Measurements from ENCODE around the gene ASCC3. TPM values are rescaled to one million over a fixed set of nuclear protein-coding genes. Genes with fewer than 3 reads are reported as not detected.

The ASCC3 gene
- total and polyA plus RNA-seq, 12 donors: 3.9 to 22.9 (median 16.1) TPM

- 52 to 70% methylated on average over 2 of the region's 2 CpGs for whole genome bisulfite sequencing, 2 donors
- ATAC-seq: peak in 2 of 8 donors; percentile 26 to 31
- intact Hi-C loops (cut with DNase I): no loop called here
Observed at GRCh38 chr6:100685747-100686146, 195.4 kb downstream of the ASCC3 start.

GRCh38 chr6:100680163-100680562 is 201.0 kb downstream of the ASCC3 start:
- TF ChIP-seq CTCF (IDR thresholded peaks at IDR 0.05): no peak
- 67 to 84% methylated on average over 1 of the region's 1 CpG for WGBS, 2 donors

More at GRCh38 chr6:100685747-100686146, 195.4 kb downstream of the ASCC3 start:
- Histone ChIP-seq H3K4me1 (no peaks in the 10 kb centered on the region), H3K36me3 (peaks cover 0 to 4% (median 0%) of the 10 kb centered on the region in 9 donors), H3K27me3 (no peaks in the 10 kb centered on the region), H3K9me3 (peaks cover 0 to 4% (median 0%) of the 10 kb centered on the region in 11 donors), H3K27ac (no peak overlapping the region), H3K4me3 (no peak overlapping the region)
- DNase-seq: no peak
- no peak for TF ChIP-seq CTCF (IDR thresholded peaks at IDR 0.05)

GRCh38 chr6:100678027-100678426 is 203.1 kb downstream of the ASCC3 start:
- no peak for DNase-seq
- H3K36me3 ChIP-seq: peaks cover 0 to 16% (median 0%) of the 10 kb centered on the region in 9 donors
- no peaks in the 10 kb centered on the region for H3K27me3 ChIP-seq
- intact Hi-C loops (cut with DNase I): no loop called here
- ATAC-seq: no peak
- WGBS, 2 donors: 76 to 84% methylated on average over 1 of the region's 1 CpG
- no peaks in the 10 kb centered on the region for H3K9me3 ChIP-seq
- H3K4me3 ChIP-seq: no peak overlapping the region
- TF ChIP-seq CTCF (IDR thresholded peaks at IDR 0.05): peak in 4 of 9 donors; percentile 4 to 31 (median 22)
- H3K27ac ChIP-seq: no peak overlapping the region
- no peaks in the 10 kb centered on the region for H3K4me1 ChIP-seq

More at GRCh38 chr6:100680163-100680562, 201.0 kb downstream of the ASCC3 start:
- Histone ChIP-seq H3K9me3 (no peaks in the 10 kb centered on the region), H3K4me3 (no peak overlapping the region), H3K36me3 (peaks cover 0 to 16% (median 0%) of the 10 kb centered on the region in 9 donors), H3K27ac (no peak overlapping the region), H3K27me3 (no peaks in the 10 kb centered on the region), H3K4me1 (no peaks in the 10 kb centered on the region)
- no peak for DNase-seq
- intact Hi-C loops (cut with DNase I): no loop called here
- ATAC-seq: no peak

DNA sequence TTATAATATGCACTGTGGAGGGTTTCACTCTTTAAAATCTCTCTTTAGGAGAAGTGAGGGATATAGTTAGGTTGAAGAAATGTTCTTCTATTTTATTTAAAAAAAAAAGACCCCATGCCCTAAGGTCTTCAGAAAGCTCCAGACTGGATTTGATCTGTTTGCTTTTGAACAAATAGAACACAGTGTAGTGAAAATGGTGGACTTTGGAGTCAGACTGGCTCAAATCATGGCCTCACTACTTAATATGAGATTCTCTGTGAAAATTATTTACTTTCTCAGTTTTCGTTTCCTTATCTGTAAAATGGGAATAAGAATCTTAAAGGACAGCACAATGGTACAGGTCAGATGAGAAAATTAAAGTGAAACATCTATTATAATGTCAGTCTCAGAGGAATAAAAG is 203.9 kb downstream of the ASCC3 start:
- Histone ChIP-seq H3K4me3 (no peak overlapping the region), H3K36me3 (peaks cover 0 to 16% (median 0%) of the 10 kb centered on the region in 9 donors), H3K4me1 (no peaks in the 10 kb centered on the region), H3K27ac (no peak overlapping the region), H3K9me3 (no peaks in the 10 kb centered on the region), H3K27me3 (no peaks in the 10 kb centered on the region)
- no peak for DNase-seq
- TF ChIP-seq CTCF (IDR thresholded peaks at IDR 0.05): no peak
- WGBS, 2 donors: 96 to 98% methylated on average over 1 of the region's 1 CpG
- no peak for ATAC-seq
- intact Hi-C loops (cut with DNase I): no loop called here
